Measurements from ENCODE around the gene INTS1. TPM values are rescaled to one million over a fixed set of nuclear protein-coding genes. Genes with fewer than 3 reads are reported as not detected.

Gene INTS1
- polyA plus RNA-seq, 1 donor from 2014 or later, result 21.1 TPM

DNA sequence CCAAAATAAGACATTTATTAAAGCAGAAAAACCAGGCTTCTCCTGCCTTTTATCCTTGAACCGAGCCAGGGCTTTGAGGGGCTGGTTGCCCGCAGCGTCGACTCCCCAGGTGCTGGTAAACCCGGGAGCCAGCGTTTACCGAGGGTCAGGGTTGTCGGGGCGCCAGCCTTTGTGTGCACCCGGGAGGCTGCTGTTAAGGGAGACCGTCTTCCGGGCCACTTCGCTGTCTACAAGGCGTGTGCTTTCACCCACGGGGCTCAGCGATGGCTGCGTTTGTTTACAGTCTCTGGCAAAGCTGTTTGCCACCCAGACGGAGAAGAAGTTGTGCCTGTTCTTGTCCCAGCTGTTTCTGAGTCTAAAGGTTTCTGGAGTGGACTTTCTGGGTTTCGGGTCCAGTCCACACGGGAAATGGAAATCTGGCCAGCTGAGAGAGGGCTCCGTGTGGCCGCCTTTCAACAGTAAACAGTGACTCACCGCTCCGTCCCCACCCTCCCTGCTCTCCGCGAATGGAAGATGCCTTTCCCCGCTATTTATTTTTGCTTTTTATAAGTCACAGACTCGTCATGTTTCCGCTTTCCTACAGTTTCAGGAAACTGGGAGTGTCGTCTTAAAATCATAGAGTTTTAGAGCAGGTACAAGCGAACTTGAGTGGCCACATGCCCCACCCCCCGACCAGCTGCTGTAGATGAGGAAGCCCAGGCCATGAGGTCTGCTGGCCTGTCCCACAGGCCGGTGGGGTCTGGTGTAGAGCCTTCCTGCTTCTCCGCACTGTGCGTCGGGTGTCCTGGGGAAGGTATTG is 28.5 kb upstream of the INTS1 start:
- Histone ChIP-seq H3K9me3 (ENCODE audit: low read length) (no peaks in the 10 kb centered on the region), H3K4me3 (ENCODE audit: low read length) (no peak overlapping the region), H3K79me2 (replicated peaks; ENCODE audit: insufficient read depth, low read length) (peaks cover 4% of the 10 kb centered on the region), H2AFZ (ENCODE audit: low read depth, low read length) (no peak overlapping the region), H3K9me2 (ENCODE audit: insufficient read depth, low read length) (no peaks in the 10 kb centered on the region), H4K20me1 (ENCODE audit: insufficient read depth) (no peaks in the 10 kb centered on the region), H3K4me2 (ENCODE audit: low read length) (no peak overlapping the region), H3K36me3 (ENCODE audit: insufficient read depth, low read length) (no peaks in the 10 kb centered on the region), H3F3A (ENCODE audit: insufficient read depth, low read length, poor library complexity, severe bottlenecking) (no peaks in the 10 kb centered on the region), H3K27me3 (ENCODE audit: insufficient read depth, low read depth, low read length) (no peaks in the 10 kb centered on the region), H3K9ac (ENCODE audit: low read length) (no peak overlapping the region), H3K27ac (ENCODE audit: low read length) (no peak overlapping the region)
- TF ChIP-seq, protein P1, sequence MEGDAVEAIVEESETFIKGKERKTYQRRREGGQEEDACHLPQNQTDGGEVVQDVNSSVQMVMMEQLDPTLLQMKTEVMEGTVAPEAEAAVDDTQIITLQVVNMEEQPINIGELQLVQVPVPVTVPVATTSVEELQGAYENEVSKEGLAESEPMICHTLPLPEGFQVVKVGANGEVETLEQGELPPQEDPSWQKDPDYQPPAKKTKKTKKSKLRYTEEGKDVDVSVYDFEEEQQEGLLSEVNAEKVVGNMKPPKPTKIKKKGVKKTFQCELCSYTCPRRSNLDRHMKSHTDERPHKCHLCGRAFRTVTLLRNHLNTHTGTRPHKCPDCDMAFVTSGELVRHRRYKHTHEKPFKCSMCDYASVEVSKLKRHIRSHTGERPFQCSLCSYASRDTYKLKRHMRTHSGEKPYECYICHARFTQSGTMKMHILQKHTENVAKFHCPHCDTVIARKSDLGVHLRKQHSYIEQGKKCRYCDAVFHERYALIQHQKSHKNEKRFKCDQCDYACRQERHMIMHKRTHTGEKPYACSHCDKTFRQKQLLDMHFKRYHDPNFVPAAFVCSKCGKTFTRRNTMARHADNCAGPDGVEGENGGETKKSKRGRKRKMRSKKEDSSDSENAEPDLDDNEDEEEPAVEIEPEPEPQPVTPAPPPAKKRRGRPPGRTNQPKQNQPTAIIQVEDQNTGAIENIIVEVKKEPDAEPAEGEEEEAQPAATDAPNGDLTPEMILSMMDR (IDR thresholded peaks at IDR 0.05; ENCODE audit: poor library complexity, severe bottlenecking), result no peak
- TF ChIP-seq SMC3 (conservative IDR thresholded peaks at IDR 0.05; ENCODE audit: poor library complexity), result no peak

DNA sequence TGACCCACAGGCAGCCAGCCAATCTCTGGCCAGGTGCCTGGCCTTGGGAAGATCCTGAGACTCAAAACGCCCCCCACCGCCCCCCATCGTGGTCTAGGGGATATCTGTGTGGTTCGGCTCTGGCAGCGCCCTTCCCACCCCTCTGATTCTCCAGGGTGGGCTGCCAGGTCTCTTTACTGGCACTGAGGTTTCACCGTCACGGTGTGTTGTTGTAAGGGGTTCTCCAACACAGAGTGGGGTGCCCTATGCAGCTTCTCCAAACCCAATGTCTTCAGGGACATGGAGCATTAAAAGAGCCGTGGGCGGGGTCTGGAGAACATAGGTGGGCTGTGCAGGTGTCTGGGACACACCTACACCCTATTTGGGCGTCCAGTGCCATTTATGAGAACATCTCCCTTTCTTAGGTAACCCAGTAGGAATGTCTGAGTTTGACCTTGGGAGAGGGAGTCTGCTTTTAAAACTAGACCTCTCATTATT is 27.8 kb upstream of the INTS1 start:
- Histone ChIP-seq H3K27ac (ENCODE audit: low read length) (no peak overlapping the region), H3K27me3 (ENCODE audit: insufficient read depth, low read depth, low read length) (no peaks in the 10 kb centered on the region), H3F3A (ENCODE audit: insufficient read depth, low read length, poor library complexity, severe bottlenecking) (no peaks in the 10 kb centered on the region), H2AFZ (ENCODE audit: low read depth, low read length) (no peak overlapping the region), H3K36me3 (ENCODE audit: insufficient read depth, low read length) (no peaks in the 10 kb centered on the region), H3K9ac (ENCODE audit: low read length) (no peak overlapping the region), H3K4me2 (ENCODE audit: low read length) (no peak overlapping the region), H3K4me3 (ENCODE audit: low read length) (peak overlapping the region; percentile 66), H3K79me2 (replicated peaks; ENCODE audit: insufficient read depth, low read length) (no peaks in the 10 kb centered on the region), H3K9me3 (ENCODE audit: low read length) (no peaks in the 10 kb centered on the region), H3K9me2 (ENCODE audit: insufficient read depth, low read length) (no peaks in the 10 kb centered on the region), H4K20me1 (ENCODE audit: insufficient read depth) (no peaks in the 10 kb centered on the region)
- TF ChIP-seq TAF1 (IDR thresholded peaks at IDR 0.05; ENCODE audit: low read depth) (no peak), EZH2 (IDR thresholded peaks at IDR 0.05; ENCODE audit: borderline replicate concordance, insufficient read depth, low read length, poor library complexity, severe bottlenecking) (no peak), MXI1 (conservative IDR thresholded peaks at IDR 0.05; ENCODE audit: poor library complexity, severe bottlenecking) (no peak), RAD21 (conservative IDR thresholded peaks at IDR 0.05) (no peak), POLR2AphosphoS5 (IDR thresholded peaks at IDR 0.05) (no peak), EP300 (conservative IDR thresholded peaks at IDR 0.05; ENCODE audit: poor library complexity, severe bottlenecking) (no peak), SMC3 (conservative IDR thresholded peaks at IDR 0.05; ENCODE audit: poor library complexity) (no peak)
- TF ChIP-seq, protein P2, sequence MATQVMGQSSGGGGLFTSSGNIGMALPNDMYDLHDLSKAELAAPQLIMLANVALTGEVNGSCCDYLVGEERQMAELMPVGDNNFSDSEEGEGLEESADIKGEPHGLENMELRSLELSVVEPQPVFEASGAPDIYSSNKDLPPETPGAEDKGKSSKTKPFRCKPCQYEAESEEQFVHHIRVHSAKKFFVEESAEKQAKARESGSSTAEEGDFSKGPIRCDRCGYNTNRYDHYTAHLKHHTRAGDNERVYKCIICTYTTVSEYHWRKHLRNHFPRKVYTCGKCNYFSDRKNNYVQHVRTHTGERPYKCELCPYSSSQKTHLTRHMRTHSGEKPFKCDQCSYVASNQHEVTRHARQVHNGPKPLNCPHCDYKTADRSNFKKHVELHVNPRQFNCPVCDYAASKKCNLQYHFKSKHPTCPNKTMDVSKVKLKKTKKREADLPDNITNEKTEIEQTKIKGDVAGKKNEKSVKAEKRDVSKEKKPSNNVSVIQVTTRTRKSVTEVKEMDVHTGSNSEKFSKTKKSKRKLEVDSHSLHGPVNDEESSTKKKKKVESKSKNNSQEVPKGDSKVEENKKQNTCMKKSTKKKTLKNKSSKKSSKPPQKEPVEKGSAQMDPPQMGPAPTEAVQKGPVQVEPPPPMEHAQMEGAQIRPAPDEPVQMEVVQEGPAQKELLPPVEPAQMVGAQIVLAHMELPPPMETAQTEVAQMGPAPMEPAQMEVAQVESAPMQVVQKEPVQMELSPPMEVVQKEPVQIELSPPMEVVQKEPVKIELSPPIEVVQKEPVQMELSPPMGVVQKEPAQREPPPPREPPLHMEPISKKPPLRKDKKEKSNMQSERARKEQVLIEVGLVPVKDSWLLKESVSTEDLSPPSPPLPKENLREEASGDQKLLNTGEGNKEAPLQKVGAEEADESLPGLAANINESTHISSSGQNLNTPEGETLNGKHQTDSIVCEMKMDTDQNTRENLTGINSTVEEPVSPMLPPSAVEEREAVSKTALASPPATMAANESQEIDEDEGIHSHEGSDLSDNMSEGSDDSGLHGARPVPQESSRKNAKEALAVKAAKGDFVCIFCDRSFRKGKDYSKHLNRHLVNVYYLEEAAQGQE (IDR thresholded peaks at IDR 0.05; ENCODE audit: borderline replicate concordance), result no peak
- TF ChIP-seq, protein P1 (IDR thresholded peaks at IDR 0.05; ENCODE audit: poor library complexity, severe bottlenecking), result no peak
